ENCODE data around the gene VMP1. TPM values are rescaled to one million over a fixed set of nuclear protein-coding genes. Genes with fewer than 3 reads are reported as not detected.

The VMP1 gene
- total RNA-seq, 1 experiment from 2014 or later, result 236 TPM

DNA sequence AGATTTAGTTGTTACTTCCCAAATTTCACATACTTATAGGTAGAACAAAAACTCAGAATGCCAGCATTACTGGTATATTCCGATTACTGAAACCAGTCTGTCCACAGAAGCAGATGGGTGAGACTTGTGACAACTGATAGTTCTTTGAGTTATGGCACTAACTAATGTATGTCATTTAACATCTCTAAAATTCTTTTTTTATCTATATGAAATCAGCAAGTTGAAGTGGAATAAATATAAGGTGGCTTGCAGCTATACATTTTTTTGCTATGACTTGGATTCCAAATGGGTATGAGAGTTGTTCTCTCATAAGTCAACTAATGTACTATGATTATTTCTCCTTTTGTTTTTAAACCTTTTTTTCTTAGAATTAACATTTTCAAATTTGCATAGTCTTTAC, 69.1 kb downstream of the VMP1 start:
- no peak for DNase-seq
- no peaks in the 10 kb centered on the region for H4K20me1 ChIP-seq (ENCODE audit: insufficient read depth)
- no peaks in the 10 kb centered on the region for H3K9me3 ChIP-seq (ENCODE audit: insufficient read depth, low read depth)
- intact Hi-C loops (cut with micrococcal nuclease; ENCODE audit: unreplicated experiment), result no loop called here
- peaks cover 9% of the 10 kb centered on the region for H3K79me2 ChIP-seq (ENCODE audit: low read depth)
- peaks cover 12% of the 10 kb centered on the region for H3F3A ChIP-seq (ENCODE audit: insufficient read depth, low read depth)
- ChIA-PET POLR2A (ENCODE audit: unreplicated experiment) (no interaction called here), CTCF (interaction anchor here (0.6 kb wide), 1 partner anchor 59 kb away, joined by 3 read pairs; no protein-coding TSS in a partner anchor)
- H3K4me1 ChIP-seq (replicated peaks; ENCODE audit: insufficient read depth), result peaks cover 30% of the 10 kb centered on the region
- H3K4me2 ChIP-seq, result no peak overlapping the region
- no peak for TF ChIP-seq CTCF (conservative IDR thresholded peaks at IDR 0.05)
- no peak for TF ChIP-seq EZH2 (IDR thresholded peaks at IDR 0.05; ENCODE audit: low read depth)
- H3K36me3 ChIP-seq (ENCODE audit: low read depth), result peaks cover 39% of the 10 kb centered on the region
- peak overlapping the region; percentile 26 for H3K27ac ChIP-seq
- H3K27me3 ChIP-seq (ENCODE audit: insufficient read depth, low read depth), result no peaks in the 10 kb centered on the region
- H3K9me2 ChIP-seq (ENCODE audit: insufficient read depth), result no peaks in the 10 kb centered on the region
- H2AFZ ChIP-seq, result no peak overlapping the region
- BruUV-seq (replicated peaks), result no TSS peak
- H3K4me3 ChIP-seq, result no peak overlapping the region

GRCh38 chr17:59777033-59777432, 69.6 kb downstream of the VMP1 start:
- ChIA-PET POLR2A (ENCODE audit: unreplicated experiment) (no interaction called here), CTCF (no interaction called here)
- H3K27me3 ChIP-seq (ENCODE audit: insufficient read depth, low read depth), result no peaks in the 10 kb centered on the region
- peaks cover 35% of the 10 kb centered on the region for H3K4me1 ChIP-seq (replicated peaks; ENCODE audit: insufficient read depth)
- peaks cover 39% of the 10 kb centered on the region for H3K36me3 ChIP-seq (ENCODE audit: low read depth)
- H3K27ac ChIP-seq, result peak overlapping the region; percentile 26
- H3F3A ChIP-seq (ENCODE audit: insufficient read depth, low read depth), result peaks cover 17% of the 10 kb centered on the region
- no peaks in the 10 kb centered on the region for H3K9me3 ChIP-seq (ENCODE audit: insufficient read depth, low read depth)
- TF ChIP-seq CTCF (conservative IDR thresholded peaks at IDR 0.05) (no peak), EZH2 (IDR thresholded peaks at IDR 0.05; ENCODE audit: low read depth) (no peak)
- no peak overlapping the region for H3K4me2 ChIP-seq
- H3K4me3 ChIP-seq, result no peak overlapping the region
- H2AFZ ChIP-seq, result no peak overlapping the region
- intact Hi-C loops (cut with micrococcal nuclease; ENCODE audit: unreplicated experiment), result no loop called here
- BruUV-seq (replicated peaks), result no TSS peak
- no peaks in the 10 kb centered on the region for H4K20me1 ChIP-seq (ENCODE audit: insufficient read depth)
- H3K9me2 ChIP-seq (ENCODE audit: insufficient read depth), result no peaks in the 10 kb centered on the region
- DNase-seq, result no peak
- peaks cover 12% of the 10 kb centered on the region for H3K79me2 ChIP-seq (ENCODE audit: low read depth)

DNA sequence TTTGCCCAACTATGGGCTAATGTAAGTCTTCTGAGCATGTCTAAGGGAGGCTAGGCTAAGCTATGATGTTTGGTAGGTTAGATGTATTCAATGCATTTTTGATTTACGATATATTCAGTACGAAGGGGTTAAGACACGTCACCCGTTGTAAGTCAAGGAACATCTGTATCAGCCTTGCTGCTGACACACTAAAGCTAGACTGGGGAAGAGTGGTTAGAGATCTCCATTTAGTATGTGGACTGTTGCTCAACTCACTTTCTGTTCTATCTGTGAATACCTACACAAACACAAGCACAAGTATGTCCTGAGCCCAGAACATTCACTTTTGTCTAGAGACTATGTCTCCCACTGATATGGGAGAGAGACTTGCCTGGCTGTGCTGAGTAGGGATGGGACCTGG, 71.5 kb downstream of the VMP1 start:
- H3K27me3 ChIP-seq (ENCODE audit: insufficient read depth, low read depth), result no peaks in the 10 kb centered on the region
- intact Hi-C loops (cut with micrococcal nuclease; ENCODE audit: unreplicated experiment), result no loop called here
- peaks cover 11% of the 10 kb centered on the region for H3K79me2 ChIP-seq (ENCODE audit: low read depth)
- peaks cover 51% of the 10 kb centered on the region for H3K4me1 ChIP-seq (replicated peaks; ENCODE audit: insufficient read depth)
- H3K27ac ChIP-seq, result no peak overlapping the region
- ChIA-PET CTCF (no interaction called here), POLR2A (ENCODE audit: unreplicated experiment) (interaction anchor here (0.6 to 0.7 kb wide), 2 partner anchors 9 to 27 kb away, joined by 3 to 5 read pairs; no protein-coding TSS in a partner anchor)
- TF ChIP-seq CTCF (conservative IDR thresholded peaks at IDR 0.05) (no peak), EZH2 (IDR thresholded peaks at IDR 0.05; ENCODE audit: low read depth) (no peak)
- no TSS peak for BruUV-seq (replicated peaks)
- H3K36me3 ChIP-seq (ENCODE audit: low read depth), result peaks cover 32% of the 10 kb centered on the region
- no peaks in the 10 kb centered on the region for H3K9me2 ChIP-seq (ENCODE audit: insufficient read depth)
- peaks cover 32% of the 10 kb centered on the region for H3F3A ChIP-seq (ENCODE audit: insufficient read depth, low read depth)
- no peak for DNase-seq
- no peak overlapping the region for H2AFZ ChIP-seq
- H3K9me3 ChIP-seq (ENCODE audit: insufficient read depth, low read depth), result no peaks in the 10 kb centered on the region
- H3K4me2 ChIP-seq, result no peak overlapping the region
- no peak overlapping the region for H3K4me3 ChIP-seq
- H4K20me1 ChIP-seq (ENCODE audit: insufficient read depth), result no peaks in the 10 kb centered on the region

Measured in PC-9 (cell line).